Daoy (cell line): Measurements from ENCODE around the gene PIGBOS1. TPM values are rescaled to one million over a fixed set of nuclear protein-coding genes. Genes with fewer than 3 reads are reported as not detected.
"Not testable (repeated sequence)": the region's sequence is repeated elsewhere in the genome, so short reads cannot be mapped to it uniquely, and the experiment has no call there.

Source experiments
- DNase-seq: peaks from one replicate; pipeline ENCODE4 v3.0.0-alpha.2; 2015; ENCODE audit warnings: low read depth
- total RNA-seq: library from RNA; depleted of rRNA; stranded (reverse); fragments of >200 nt; shearing (Covaris generic); gene quantifications from 2 replicates; pipeline ENCODE4 v1.2.3, GENCODE V29; 2014

The PIGBOS1 gene
- total RNA-seq, 1 experiment from 2014 or later, result 25.9 TPM

DNA sequence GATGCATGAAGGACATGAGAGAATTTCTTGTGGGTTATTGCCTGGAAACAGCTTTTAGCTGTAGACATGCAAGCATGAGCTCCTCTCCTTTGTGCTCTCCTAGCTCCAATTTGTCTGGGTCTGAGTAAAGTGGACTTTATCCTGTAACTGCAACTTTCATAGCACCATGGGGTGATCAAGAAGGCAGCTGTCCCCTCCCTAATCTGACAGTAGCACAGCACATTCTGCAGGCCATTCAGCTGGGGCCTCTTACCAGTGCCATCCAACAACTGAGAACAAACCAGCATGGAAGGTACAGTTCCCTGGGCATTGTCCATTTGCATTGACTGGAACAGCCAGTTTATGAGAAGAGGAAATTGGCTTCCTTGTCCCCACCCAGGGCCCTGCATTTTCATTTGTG is 21.6 kb downstream of the PIGBOS1 start:
- no peak for DNase-seq

DNA sequence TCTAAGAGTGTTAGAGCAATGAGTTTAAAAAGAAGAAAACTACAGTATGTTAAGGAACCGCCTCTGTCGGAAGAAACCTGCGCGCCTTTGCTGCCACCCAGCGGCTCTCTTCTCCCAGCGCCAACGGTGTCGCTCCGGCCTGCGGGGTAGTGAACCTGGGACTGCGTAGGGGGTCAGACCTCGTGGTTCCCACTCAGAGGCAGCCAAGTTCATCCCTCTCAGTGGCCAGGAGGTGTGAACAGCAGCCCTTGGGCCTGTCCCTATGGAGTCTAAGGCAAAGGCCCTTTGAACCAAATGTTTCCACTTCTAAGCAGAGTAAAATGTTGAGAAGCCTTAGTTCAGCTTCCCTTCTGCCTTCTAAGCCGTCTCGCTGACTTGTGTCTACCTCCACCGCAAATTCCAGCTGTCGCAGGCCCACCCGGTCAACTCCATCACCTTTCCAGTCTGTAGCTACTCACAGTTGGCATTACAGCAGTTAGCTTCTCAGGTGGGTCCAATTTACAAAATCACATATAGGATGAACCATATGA is 28.3 kb downstream of the PIGBOS1 start:
- peak; percentile 84 for DNase-seq

DNA sequence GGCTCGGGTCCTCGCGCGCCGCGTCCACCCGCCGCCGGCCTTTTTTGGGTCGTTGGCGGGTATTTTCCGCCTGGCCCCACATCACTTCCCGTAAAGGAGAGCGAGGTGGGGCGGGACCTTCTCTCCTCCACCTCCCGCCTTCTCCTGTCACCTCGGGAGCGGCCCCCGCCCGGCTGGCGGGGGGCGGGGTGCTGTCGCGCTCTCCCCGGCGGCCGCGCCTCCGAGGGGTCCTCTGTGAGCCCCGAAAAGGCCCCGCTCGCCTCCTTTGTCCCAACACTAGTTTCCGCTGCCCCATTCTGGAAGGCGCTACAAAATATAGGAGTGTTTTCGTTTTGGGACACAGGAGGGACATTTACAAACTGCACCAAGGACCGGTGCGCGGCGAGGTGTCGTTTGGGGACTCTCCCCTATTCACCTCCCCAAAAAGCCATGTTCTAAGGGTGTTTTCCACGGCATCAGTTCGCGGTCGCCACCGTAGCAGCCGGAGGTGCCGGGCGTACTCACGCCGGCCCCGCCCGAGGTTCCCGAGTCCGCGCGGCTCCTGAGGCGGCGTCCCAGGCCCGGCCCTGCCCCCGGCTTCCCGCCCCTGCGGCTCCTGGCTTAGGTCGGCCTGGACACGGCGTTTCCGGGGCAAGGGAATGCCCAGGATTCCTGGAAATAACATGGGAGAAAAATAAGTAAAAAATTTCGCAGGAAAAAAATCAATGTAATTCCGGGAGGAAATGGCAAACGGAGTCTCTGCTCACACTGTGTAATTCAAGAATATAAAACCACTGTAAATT is 29.0 kb downstream of the PIGBOS1 start, which contains the start of gene RAB27A:
RAB27A (minus strand) TSS at position 68 of the 782 bp plus-strand sequence. CDS start 54,879 bp downstream, outside the sequence.
- peak; percentile 79 for DNase-seq

DNA sequence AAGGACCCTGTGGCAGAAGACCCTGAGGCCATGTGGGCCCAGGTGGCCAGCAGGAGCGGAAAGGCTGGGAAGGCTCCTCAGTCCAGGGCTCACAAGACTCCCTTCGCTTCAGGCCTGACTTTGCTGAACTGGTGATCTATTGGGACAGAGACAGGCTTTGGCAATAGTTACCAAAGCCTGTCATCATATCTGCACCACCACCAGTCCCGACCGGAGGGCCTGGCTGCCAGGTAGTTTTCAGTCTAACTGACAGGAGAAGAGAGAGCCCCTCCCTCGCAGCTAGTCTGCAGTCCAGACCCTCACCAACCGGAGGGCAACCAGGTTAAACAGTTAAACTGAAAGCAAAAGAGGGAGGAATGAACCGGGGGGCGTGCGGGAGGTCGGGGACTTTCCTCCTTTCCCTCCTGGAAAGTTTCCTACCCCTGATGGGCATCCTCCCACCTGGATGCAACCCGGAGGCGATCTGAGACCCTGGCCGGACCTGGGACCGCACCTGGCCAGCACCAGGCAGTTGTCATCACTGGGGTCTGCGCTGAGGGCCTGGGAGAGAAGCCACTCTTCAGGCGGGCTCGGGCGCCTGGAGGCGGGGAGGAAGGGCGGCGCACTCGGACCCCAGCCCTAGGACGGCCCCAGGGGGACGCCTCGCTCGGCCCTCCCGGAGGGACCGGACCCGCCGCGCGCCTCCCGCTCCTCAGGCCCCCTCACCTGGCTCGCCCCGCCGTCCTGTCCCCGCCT is 29.7 kb downstream of the PIGBOS1 start:
- DNase-seq, result peak; percentile 17

DNA sequence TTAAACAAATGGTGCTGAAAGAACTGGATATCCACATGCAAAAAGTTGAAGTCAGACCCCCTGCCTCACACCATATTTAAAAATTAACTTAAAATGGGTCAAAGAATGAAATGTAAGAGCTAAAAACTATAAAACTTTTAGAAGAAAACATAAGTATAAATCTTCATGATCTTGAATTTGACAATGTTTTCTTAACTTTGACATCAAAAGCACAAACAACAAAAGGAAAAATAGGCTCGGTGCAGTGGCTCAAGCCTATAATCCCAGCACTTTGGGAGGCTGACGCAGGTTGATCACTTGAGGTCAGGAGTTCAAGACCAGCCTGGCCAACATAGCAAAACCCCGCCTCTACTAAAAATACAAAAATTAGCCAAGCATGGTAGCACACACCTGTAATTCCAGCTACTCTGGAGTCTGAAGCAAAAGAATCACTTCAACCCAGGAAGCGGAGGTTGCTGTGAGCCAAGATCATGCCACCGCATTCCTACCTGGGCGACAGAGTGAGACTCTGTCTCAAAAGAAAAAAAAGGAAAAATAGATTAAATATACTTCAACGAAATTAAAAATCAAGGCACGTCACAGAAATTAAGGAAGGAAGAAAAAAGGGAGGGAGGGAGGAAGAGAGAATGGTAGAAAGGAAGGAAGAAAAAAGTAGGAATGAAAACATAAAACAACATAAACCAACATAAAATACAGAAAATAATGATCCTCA is 30.8 kb downstream of the PIGBOS1 start:
- DNase-seq, result no peak

DNA sequence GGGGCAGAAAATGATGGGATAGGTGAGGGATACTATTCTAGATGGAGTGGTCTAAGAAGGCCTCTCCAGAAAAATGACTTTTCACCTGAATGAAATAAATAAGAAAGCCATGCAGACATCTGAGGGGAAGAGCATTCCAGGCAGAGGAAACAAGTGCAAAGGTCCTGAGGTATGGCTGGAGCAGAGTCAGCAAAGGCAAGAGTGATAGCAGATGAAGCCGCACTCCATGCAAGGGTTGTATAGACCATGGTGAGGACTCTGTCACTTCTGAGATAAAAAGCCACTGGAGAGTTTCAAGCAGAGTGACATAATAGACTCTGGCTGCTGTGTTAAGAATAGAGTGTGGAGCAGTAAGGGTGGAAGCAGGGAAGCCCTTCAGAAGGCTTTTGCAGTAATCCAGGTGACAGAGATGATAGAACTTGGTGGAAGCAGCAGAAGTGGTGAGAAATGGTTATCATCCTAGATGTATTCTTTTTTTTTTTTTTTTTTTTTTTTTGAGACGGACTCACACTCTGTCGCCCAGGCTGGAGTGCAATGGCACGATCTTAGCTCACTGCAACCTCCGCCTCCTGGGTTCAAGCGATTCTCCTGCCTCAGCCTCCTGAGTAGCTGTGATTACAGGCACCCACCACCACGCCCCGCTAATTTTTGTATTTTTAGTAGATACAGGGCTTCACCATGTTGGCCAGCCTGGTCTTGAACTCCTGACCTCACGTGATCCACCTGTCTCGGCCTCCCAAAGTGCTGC is 32.3 kb downstream of the PIGBOS1 start:
- not testable (repeated sequence) for DNase-seq

DNA sequence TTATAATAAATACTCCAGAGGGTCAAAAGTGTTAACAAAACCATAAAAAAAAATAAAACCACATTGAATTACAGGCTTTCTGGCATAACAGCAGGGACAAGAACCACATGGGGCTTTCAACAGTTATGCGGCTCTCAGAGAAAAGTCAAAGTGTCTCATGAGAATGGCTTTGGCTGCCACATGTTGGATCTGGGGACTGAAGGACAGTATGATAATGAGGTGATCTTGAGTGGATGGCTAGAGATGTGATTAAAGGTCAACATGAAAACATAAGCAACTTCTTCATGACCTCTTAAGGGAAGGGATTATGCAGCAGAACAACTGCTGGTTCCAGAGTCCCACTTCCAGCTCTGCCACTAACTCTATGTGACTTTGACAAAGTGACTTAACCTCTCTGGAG is 34.5 kb downstream of the PIGBOS1 start:
- DNase-seq, result no peak

DNA sequence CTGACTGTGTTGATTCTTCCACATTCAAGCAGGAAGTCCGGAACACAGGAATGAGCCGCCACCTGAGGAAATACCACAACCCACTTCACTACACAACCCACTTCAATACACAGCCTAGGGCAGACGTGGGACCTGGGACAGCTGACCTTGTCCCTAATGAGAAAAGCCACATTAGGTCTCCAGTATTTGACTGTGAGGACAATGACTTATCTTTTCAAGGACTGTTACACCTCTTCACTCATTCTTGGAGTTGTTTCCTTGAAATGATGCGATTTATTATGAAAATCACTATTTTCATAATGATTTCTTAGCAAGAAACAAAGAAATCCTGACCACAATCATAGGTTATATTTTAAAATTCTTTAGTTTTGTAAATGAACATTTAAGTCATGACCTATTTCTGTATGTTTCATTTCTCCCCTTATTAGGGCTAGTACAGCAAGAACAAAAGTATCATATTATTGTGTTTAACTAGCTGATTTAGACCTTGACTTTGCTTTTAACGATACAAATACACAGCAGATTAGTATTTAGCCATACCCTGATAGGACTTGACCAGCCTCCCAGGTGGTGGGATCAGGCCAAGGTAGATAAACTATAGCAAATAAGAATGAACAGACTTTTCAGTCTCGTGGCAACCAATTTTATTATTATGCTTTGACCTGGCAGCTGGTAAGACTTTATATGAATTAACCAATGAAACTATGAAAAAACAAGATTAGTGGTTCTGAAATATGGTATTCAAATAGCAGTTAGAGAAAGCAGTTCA is 35.4 kb downstream of the PIGBOS1 start:
- no peak for DNase-seq

DNA sequence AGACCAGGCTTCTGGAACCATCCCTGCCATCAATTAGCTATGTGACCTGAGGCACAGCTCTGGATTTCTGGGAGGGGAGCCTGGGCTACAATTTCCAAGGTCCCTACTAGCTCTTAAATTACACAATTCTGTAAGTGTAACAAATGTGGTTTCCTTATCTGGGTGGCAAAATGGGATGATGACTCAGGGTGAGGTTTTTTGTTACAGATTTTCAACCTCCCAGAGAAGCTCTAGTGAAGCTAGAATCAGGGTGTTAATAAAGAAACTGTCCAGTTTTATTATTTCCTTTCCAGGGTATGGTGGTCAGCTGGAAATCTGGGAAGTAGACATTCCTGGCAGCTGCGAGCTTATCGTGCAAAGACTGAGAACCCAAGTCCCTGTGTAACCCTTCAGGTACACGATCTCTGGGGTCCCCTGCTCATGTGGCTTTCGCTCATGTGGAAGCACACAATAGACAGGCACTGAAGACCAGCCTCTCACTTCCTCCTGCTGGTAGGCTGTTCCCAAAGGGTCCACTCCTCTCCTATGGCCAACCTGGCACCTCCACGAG is 36.6 kb downstream of the PIGBOS1 start:
- DNase-seq, result peak; percentile 79

DNA sequence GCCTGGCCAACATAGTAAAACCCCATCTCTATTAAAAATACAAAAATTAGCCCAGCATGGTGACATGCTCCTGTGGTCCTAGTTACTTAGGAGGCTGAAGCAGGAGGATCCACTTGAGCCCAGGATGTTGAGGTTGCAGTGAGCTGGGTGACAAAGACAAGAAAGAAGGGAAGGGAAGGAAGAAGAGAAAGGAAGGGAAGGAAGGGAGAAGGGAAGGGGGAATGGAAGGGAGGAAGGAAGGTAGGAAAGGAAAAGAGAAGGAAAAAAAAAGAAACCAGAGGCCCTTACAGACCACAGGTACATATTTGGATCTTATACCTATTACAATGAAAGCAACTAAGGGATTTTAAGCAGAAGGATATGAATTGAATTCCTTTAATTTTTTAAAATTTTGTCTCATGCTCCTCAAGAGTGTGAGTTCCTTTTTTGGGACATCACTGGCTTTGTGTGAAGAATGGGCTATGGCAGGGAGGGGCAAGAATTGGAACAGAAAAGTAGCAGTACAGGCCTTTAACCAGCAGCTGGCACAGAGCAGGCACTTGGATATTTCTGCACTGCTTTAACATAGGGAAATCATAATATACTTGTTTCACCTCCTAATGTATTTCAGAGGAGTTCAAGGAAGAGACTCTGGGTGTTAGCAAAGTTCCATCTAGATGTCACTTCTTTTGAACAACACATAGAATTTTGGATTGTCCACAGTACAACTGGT is 37.2 kb downstream of the PIGBOS1 start:
- no peak for DNase-seq

DNA sequence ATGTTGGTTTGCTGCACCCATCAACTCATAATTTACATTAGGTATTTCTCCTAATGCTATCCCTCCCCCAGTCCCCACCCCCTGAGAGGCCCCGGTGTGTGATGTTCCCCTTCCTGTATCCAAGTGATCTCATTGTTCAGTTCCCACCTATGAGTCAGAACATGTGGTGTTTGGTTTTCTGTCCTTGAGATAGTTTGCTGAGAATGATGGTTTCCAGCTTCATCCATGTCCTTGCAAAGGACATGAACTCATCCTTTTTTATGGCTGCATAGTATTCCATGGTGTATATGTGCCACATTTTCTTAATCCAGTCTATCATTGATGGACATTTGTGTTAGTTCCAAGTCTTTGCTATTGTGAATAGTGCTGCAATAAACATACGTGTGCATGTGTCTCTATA is 38.3 kb downstream of the PIGBOS1 start:
- peak; percentile 37 for DNase-seq

DNA sequence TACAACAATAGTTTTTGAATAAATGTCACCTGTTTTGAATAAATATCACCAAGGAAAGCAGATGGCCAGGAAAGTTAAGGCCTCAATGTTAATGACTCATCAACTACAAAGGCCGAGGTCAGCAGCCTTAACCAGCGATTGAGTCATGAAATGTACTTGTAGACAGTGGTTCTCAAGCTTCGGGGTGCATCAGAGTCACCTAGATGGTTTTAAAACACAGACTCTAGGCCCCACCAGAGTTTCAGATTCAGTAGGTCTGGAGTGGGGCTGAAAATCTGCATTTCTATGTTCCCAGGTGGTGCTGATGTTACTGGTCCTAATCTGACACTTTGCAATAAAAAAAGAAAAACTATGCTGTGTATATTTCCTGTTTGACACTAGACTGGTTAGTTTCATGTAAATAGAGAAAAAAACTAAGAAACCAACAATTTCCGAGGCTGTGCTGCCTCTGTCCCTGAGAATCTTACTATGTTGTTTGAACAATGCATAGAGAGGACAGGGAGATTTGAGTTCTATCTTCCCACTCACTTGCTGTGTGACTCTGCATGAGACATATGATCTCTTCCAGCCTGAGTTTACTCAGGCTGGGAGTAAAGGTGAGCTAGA is 39.1 kb downstream of the PIGBOS1 start:
- peak; percentile 74 for DNase-seq

DNA sequence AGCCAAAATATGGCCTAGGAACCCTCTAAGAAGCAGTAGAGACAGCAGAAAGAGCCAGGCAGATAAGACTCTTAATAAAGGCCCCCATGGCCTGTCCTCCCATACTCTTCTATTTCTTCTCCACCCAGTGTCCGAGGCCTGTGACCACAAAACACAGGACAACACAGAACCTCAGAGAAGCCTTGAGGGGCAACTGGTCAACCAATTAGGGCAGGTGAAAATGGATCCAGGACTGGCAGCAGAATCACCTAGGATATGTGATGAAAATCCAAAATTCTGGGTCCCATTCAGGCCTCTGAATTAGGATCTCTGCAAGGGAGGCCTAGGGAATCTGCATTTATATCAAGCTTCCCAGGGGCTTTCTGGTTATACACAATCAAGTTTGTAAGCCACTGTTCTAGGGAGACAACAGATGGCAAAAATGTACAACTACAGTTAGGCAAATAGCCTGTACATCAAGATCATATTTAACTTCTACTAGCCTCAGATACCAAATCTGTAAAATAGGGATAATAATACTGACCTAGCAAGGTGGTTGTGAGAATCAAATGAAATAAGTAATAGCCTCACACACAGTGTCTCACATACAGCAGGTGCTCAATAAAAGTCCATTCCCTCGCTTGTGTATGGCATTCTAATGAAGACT is 39.7 kb downstream of the PIGBOS1 start:
- DNase-seq, result no peak

DNA sequence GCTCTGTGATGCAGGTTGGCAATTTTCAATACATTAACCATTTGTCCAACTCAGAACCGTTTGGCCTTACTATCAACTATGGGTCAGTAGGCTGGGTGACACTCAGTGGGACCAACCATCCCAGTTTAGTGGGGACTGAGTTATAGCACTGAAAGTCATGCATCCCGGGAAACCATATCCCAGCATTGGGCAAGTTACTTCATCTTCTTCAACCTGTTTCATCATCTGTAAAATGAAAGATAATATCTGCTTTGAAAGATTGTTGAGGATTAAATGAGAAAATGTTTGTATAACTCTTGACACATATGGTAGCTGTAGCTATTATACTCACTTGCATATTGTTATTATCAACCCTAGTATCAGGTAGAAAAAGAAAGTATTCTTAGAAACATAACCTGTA is 41.2 kb downstream of the PIGBOS1 start:
- no peak for DNase-seq

DNA sequence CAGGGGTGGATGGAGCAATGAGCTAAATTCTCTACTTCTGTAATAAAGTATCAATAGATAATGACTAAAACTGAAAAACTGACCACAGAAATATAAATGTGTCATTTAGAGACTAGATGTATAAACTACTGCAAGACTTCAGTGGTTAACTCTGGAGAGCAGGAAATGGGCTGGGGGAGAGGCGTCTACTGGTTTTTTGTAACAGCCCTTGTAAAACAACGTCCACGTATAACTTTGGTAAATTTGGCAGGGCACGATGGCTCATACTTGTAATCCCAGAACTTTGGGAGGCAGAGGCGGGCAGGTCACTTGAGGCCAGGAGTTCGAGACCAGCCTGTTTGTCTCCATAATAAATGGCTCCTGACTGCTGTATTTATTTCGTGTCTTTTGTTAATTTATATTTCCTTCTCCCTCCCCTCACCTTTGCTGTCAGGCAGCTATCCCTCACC is 41.8 kb downstream of the PIGBOS1 start:
- peak; percentile 34 for DNase-seq

DNA sequence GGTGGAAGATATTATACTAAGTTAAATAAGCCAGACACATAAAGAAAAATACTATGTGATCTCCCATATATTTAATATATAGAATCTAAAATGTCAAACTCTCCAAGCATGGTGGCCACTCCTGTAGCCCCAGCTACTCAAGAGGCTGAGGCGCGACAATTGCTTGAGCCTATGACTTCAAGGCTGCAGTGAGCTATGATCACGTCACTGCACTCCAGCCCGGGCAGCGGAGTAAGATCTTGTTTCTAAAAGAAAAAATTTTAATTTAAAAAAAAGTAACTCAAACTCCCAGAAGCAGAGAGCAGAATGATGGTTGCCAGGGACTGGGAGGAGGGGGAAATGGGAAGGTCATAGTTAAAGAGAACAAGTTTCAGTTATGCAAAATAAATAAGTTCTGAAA is 42.6 kb downstream of the PIGBOS1 start:
- DNase-seq, result no peak

DNA sequence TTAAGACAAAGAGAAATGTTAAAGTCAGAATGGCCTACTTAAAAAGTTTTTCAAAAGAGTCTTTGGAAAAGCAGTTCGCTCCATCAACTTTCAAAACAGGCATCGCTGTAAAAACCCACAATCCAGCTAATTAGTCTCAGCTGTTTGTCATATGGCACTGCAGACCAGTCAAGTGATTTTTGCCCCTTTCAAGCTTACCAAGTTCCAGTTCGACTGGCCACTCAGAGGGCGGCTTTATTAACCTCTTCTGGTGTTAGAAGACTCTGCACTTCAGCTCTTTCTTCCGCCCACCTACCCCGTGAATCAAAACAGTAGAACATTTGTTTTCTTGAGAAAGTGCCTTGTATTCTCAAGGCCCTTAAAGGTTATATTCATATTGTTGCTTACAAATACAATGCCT is 48.6 kb downstream of the PIGBOS1 start:
- DNase-seq, result no peak

DNA sequence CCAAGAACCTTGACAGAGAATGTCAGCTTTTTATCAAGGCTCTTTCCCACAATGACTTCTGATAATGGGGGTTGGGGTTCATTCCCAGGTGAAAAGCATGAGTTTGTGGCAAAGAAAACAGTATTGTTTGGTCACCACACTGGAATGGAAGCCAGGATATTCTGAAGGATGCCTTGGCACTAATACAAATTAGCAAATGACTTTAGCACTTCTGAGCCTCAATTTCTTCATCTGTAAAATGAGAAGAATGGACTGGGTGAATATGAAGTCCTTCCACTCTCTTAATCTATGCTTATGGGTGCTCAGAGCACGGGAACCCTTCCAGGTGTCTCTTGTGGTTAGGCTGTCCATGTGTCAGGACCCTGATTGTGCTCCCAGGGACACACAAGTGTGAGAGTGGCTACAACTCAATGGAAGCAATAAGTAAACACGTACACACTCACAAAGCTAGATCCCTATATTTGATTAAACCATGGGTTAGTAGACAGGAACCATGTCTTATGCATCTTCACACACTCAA is 50.7 kb downstream of the PIGBOS1 start:
- DNase-seq, result no peak
